Hindlimb muscle (tissue), 1 donor: ENCODE measurements around the gene PRSS33. TPM values are rescaled to one million over a fixed set of nuclear protein-coding genes. Genes with fewer than 3 reads are reported as not detected.

Experiments
- DNase-seq: peaks from one replicate; pipeline ENCODE4 v3.0.0-alpha.2; 2013
- polyA plus RNA-seq: library from polyadenylated mRNA; unstranded; fragments of 120-200 nt; gene quantifications from one replicate; pipeline ENCODE4 v1.2.1, GENCODE V29; 2013; ENCODE audit not compliant: insufficient read length

PRSS33 gene
- polyA plus RNA-seq, 1 donor = not detected

DNA sequence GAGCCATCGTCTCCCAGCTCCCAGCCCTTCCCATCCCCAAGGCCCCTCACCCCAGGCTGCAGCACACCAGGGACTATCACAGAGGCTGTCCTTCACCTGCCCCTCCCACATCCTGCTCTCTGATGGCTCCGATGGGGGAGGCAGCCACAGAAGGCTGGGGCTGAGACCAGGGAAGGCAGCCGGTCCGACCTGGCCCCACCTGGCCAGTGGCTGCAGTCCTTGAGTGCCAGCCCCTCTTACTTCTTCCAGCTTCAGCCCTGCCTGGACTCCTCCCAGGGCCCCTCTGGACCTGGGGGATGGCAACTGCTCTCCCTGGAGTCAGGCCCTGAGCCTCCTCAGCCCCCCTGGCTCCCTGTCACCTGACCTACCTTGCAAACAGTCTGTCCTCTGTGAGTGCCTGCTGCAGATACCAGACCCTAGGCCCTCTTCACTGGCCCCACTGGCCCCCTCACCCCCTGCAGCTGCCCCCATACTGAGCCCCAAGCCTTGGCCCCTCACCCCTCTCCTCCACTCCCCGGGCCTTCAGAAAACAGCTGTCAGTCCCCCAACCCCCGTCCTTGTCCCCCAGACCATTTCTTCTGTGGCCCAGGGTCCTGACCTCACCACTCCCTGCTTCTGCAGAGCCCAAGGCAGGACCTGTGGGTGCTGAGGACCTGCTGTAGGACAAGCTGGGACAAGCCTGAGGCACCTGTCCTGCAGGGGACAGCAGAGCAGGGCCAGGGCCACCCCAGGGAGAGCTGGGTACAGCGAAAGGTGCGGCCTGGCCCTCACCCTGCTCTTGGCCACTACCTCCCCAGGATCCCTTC lies 47.5 kb downstream of the PRSS33 start:
- no peak for DNase-seq

DNA sequence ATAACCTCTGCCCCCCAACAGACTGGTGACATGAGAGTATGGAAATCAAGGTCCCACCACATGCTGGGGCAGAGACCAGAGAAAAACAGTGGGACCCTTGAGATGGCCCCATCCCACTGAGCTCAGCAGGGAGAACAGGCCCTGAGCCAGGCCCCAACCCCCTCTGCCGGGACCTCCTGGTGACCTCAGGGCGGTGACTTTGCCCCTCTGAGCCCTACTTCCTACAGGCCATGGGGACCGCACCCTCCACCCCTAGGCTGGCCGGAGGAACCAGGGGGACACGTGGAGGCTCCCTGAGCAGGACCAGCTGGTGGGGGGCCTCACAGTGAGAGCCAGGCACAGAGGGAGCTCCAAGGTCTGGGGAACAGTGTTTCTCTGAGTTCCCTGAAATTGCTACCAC lies 48.7 kb downstream of the PRSS33 start:
- no peak for DNase-seq

DNA sequence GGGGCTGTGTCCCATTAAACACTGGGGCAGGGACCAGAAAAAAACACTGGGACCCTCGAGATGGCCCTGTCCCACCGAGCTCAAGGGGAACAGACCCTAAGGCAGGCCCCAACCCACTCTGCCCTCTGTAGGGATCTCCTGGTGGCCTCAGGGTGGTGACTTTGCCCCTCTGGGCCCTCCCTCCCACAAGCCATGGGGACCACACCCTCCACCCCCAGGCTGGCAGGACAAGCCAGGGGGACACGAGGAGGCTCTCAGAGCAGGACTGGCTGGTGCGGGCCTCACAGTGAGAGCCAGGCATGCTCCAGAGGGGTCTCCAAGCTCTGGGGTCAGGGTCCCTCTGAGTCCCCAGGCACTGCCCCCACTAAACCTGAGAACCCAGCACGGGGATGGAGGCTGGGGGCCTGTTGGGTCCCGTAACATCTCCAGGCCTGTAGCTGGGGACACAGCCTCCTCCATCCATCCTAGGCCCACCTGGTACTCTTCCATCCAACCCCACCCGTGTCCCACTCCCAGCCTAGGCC lies 49.4 kb downstream of the PRSS33 start:
- DNase-seq = no peak

DNA sequence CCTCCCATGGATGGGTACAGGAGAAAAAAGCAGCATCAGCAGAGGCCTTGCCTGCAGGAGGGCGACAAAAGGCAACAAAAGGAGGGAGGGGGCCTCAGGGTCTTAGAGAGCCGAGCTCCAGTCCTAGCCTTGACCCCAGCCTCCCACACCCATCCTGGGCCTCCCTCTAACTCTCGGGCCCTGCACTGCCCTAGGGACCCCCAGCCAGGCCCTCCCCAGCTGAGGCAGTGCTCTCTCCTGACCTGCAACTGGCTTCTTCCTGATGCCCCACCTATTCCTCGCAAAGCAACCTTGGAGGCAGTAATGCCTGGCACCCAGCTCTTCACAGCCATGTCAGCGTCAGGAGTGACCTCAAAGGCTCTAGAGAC lies 50.1 kb downstream of the PRSS33 start:
- DNase-seq = no peak

DNA sequence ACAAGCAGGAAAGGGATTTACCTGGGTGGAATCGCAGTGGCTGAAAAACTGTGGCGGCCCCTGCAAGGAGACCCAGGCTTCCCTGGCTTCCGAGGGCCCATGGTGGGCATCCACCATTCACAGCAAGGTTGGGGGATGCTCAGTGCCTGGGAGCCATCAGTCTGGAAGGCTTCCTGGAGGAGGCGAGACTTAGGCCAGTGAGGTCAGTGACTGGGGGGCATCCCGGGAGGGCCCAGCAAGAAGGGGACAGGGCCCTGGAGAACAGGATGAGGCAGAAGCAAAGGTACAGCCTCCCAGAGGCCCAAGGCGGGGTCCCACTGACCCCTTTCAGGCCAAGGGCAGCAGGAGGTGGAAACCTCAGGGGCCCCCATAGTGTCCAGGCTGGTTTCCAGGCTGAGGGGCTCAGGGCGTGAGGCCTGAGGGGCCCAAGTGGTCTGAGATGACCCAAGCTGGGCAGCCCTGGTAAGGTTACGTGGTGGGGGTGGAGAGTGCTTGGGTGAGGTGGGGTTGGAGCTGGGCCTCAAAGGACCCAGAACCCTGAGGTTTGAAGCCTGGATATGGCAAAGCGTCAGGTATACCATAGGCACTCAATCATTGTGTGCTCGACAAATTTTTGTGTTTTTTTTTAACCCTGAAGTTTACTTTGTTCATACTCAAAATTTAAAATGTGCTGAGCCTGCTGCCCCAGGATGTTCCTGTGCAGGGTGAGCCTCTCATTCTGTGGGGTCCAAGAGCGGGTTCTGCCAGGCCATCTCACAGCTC lies 50.7 kb downstream of the PRSS33 start:
- no peak for DNase-seq

DNA sequence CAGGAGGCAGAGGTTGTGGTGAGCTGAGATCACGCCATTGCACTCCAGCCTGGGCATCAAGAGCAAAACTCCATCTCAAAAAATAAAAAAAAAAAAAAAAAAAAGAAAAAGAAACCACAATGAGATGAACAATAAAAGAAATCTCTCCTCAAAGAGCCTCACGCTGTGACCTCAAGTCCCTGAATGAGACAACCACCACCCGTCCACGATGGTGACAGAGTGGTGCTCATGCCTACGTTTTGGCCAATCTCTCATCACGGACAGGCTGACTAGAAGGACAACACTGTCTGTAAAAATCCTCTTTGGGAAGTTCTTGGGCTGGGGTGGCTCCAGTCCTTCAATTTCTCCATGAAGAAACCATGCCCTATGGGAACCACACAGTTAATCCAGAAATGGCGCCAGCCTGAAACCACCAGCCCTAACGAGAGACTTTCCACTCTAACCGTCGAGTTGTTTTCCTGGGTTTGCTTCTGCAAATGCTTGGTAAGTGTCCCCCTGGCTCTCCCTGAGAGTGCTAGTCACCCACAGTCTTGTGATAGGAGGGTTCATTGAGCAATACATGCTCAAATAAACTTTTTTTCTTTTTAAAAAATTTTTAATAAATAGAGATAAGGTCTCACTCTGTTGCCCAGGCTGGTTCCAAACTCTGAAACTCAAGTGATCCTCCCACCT lies 52.4 kb downstream of the PRSS33 start:
- DNase-seq = no peak

Other genes with a start within 250 kb of the PRSS33 start
- gene PDPK1, start 249.5 kb downstream of the PRSS33 start, polyA plus RNA-seq = 33.0 TPM
- 25.1 TPM for gene KCTD5, start 105.0 kb downstream of the PRSS33 start, polyA plus RNA-seq
- gene PRSS27, start 67.3 kb downstream of the PRSS33 start, polyA plus RNA-seq = 1.0 TPM
- gene SRRM2, start 34.9 kb downstream of the PRSS33 start, polyA plus RNA-seq = 553 TPM
- 148 TPM for gene ELOB, start 10.3 kb downstream of the PRSS33 start, polyA plus RNA-seq
- not detected for gene PRSS41, start 10.9 kb upstream of the PRSS33 start, polyA plus RNA-seq
- not detected for gene PRSS21, start 29.7 kb upstream of the PRSS33 start, polyA plus RNA-seq
- gene ZG16B, start 42.7 kb upstream of the PRSS33 start, polyA plus RNA-seq = 0.56 TPM
- not detected for gene PRSS22, start 70.6 kb upstream of the PRSS33 start, polyA plus RNA-seq
- 16.1 TPM for gene FLYWCH2, start 95.7 kb upstream of the PRSS33 start, polyA plus RNA-seq
- 23.7 TPM for gene FLYWCH1, start 124.4 kb upstream of the PRSS33 start, polyA plus RNA-seq
- gene KREMEN2, start 176.7 kb upstream of the PRSS33 start, polyA plus RNA-seq = 6.1 TPM
- gene PAQR4, start 181.8 kb upstream of the PRSS33 start, polyA plus RNA-seq = 7.0 TPM
- gene PKMYT1, start 192.9 kb upstream of the PRSS33 start, polyA plus RNA-seq = 11.4 TPM
- 2.2 TPM for gene CLDN9, start 225.4 kb upstream of the PRSS33 start, polyA plus RNA-seq
- 0.32 TPM for gene CLDN6, start 230.6 kb upstream of the PRSS33 start, polyA plus RNA-seq
- gene TNFRSF12A, start 232.8 kb upstream of the PRSS33 start, polyA plus RNA-seq = 42.5 TPM
- gene HCFC1R1, start 236.4 kb upstream of the PRSS33 start, polyA plus RNA-seq = 121 TPM
- gene THOC6, start 236.5 kb upstream of the PRSS33 start, polyA plus RNA-seq = 21.8 TPM
- gene BICDL2, start 249.4 kb upstream of the PRSS33 start, polyA plus RNA-seq = not detected